ENCODE data around the gene TCTN2.

The TCTN2 gene

GRCh38 chr12:123741937-123742572, 71.1 kb downstream of the TCTN2 start:
- no peak for DNase-seq (ENCODE audit: low read depth in 2 of 2)

- no peak for DNase-seq (ENCODE audit: low read depth in 2 of 2)
These were observed 72.1 kb downstream of the TCTN2 start for GRCh38 chr12:123743002-123743401.

- DNase-seq (ENCODE audit: low read depth in 2 of 2) = no peak
These were observed 73.9 kb downstream of the TCTN2 start for GRCh38 chr12:123744836-123745235.

GRCh38 chr12:123747309-123747708, 76.4 kb downstream of the TCTN2 start:
- no peak for DNase-seq (ENCODE audit: low read depth in 2 of 2)

DNA sequence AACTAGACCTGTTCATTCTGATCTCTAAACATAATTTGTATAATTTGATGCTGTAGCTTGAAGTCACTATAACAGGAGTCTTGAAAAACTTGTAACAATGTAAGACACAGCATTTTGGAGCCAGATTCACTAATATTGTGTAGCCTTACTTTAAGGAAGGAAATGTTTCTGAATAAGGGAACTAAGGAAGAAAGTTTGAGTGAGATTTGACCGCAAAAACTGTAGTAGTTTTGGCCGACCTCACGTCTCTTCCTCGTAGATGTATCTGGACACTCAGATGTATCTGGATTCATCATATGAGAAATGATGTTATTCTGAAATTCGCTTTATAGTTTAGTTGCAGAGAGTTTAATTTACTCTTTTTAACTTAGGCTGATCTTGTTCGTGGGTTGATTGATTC, 77.2 kb downstream of the TCTN2 start:
- DNase-seq (ENCODE audit: low read depth in 2 of 2) = no peak

- no peak for DNase-seq (ENCODE audit: low read depth in 2 of 2)
These were observed 77.7 kb downstream of the TCTN2 start for GRCh38 chr12:123748661-123749060.

DNA sequence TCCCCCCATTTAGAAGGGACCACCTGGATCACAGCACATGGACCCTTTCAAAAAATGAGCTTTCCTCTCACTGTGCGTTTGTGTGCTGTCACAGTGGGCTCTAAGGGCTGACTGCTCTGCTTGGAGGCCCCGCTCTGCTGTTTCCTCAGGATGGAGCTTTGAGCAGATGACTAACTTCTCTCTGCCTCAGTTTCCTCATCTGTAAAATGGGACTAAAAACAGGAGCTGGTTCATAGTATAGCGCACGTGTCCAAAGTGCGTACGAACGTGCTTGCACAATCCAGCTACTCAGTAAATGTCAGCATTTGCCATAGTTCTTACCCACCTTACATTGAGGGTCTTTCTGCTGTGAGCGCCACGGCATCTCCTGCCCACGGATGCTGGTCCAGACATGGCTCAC, 78.4 kb downstream of the TCTN2 start:
- no peak for DNase-seq (ENCODE audit: low read depth in 2 of 2)

GRCh38 chr12:123750159-123750656, 79.3 kb downstream of the TCTN2 start:
- DNase-seq (ENCODE audit: low read depth in 2 of 2) = no peak

DNA sequence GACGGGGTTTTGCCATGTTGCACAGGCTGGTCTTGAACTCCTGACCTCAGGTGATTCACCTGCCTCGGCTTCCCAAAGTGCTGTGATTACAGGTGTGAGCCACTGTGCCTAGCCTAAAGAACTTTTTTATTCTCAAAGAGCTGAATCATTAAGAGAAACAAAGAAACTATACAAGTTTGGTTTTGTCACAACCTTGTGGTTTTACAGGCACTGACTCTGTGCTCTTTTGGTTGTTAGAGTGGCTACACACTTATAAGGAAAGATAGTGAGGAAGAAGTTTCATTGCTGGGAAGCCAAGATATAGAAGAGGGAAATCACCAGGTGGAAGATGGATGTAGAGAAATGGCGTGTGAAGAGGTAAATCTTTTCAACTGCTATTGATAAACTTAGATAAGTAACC, 81.1 kb downstream of the TCTN2 start:
- DNase-seq (ENCODE audit: low read depth in 2 of 2) = no peak

GRCh38 chr12:123754041-123754772, 83.3 kb downstream of the TCTN2 start:
- no peak for DNase-seq (ENCODE audit: low read depth in 2 of 2)

DNA sequence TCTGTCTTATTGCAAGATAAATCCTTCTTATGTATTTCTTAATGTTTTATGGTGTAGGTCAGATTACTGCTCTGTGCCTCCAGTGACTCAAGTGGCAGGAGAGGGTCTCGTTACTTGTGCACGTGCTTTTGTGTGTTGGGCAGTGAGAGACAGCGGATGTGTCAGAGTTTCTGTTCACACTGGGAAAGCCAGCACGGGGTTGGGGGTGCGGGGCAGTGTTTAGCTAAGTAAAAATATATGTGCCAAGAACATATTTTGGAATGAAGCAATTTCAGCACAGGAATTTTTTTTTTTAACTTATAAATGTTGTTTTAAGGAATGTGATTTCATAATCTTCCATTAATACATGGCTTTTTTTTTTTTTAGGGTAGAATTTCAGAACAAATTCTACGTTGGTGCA, 86.6 kb downstream of the TCTN2 start:
- no peak for DNase-seq (ENCODE audit: low read depth in 2 of 2)

Data from stimulated activated CD8-positive, alpha-beta memory T cell treated with anti-CD3 and anti-CD28 coated beads, Interleukin-2, amount 100 ng/mL, for 48 hours (primary cell).